Fibroblast of skin of left quadriceps (primary cell): ENCODE data around the gene RBBP8NL.
"Not testable (repeated sequence)": the region's sequence is repeated elsewhere in the genome, so short reads cannot be mapped to it uniquely, and the experiment has no call there.

Experiments
- DNase-seq, 2 experiments: peaks; one replicate each; pipeline ENCODE4 v3.0.0-alpha.2; 2013; ENCODE audit warnings: low read depth in 2 of 2

RBBP8NL gene

GRCh38 chr20:62376112-62377063 is 51.0 kb downstream of the RBBP8NL start:
- DNase-seq, result no peak

- no peak for DNase-seq
Measured at GRCh38 chr20:62374331-62375152, 52.8 kb downstream of the RBBP8NL start.

- DNase-seq, result not testable (repeated sequence)
Measured at GRCh38 chr20:62373631-62374179, 53.6 kb downstream of the RBBP8NL start.

GRCh38 chr20:62372042-62372993 is 55.0 kb downstream of the RBBP8NL start:
- DNase-seq, result no peak

- DNase-seq, result no peak
Measured at GRCh38 chr20:62371588-62372041, 55.7 kb downstream of the RBBP8NL start.

- no peak for DNase-seq
Measured at GRCh38 chr20:62370807-62371587, 56.3 kb downstream of the RBBP8NL start.

- peak; percentile 61 to 67 for DNase-seq
Measured at GRCh38 chr20:62370115-62370806, 57.1 kb downstream of the RBBP8NL start.

GRCh38 chr20:62369815-62370114 is 57.6 kb downstream of the RBBP8NL start:
- DNase-seq, result no peak

GRCh38 chr20:62368976-62369814 is 58.1 kb downstream of the RBBP8NL start:
- no peak for DNase-seq

- no peak for DNase-seq
Measured at GRCh38 chr20:62368392-62368975, 58.9 kb downstream of the RBBP8NL start.

GRCh38 chr20:62367633-62368391 is 59.5 kb downstream of the RBBP8NL start:
- DNase-seq, result no peak

- no peak for DNase-seq
Measured at GRCh38 chr20:62367136-62367632, 60.2 kb downstream of the RBBP8NL start, which contains the start of gene LAMA5. Gene LAMA5, minus strand, starts transcription at chr20:62367312. Its CDS starts 67 bp downstream, at chr20:62367245.

- no peak for DNase-seq
Measured at GRCh38 chr20:62366370-62367135, 60.8 kb downstream of the RBBP8NL start.

- DNase-seq, result no peak
Measured at GRCh38 chr20:62365814-62366369, 61.4 kb downstream of the RBBP8NL start.

- DNase-seq, result no peak
Measured at GRCh38 chr20:62364911-62365736, 62.2 kb downstream of the RBBP8NL start.
